MCF 10A (cell line): ENCODE measurements around the gene PLD1. TPM values are rescaled to one million over a fixed set of nuclear protein-coding genes. Genes with fewer than 3 reads are reported as not detected.

ENCODE experiments used
- BruUV-seq: library from RNA; stranded (reverse); fragments of 400-500 nt; replicated peaks from 2 replicates; lab custom pipeline; 2021; lab: Mats Ljungman, UMichigan
- CTCF ChIA-PET: fragments of 300-600 bp; sonication (Branson Sonifier 250); formaldehyde crosslinking; extraction: SDS; loops from one replicate; lab custom pipeline; 2021; ENCODE audit warnings: antibody characterized with exemption, inconsistent platforms; lab: Yijun Ruan, JAX
- POLR2A ChIA-PET: fragments of 300-600, 350-650 bp; sonication (Branson Sonifier 250); formaldehyde crosslinking; extraction: SDS; loops from one replicate; lab custom pipeline; 2020; ENCODE audit warnings: antibody characterized with exemption, inconsistent platforms; lab: Yijun Ruan, JAX
- DNase-seq: peaks from one replicate; pipeline ENCODE4 v3.0.0-alpha.2; 2018; ENCODE audit not compliant: unreplicated experiment
- H3K27ac Mint-ChIP-seq: one replicate; pipeline ENCODE4 v1.8.0; 2022; ENCODE audit warnings: mild to moderate bottlenecking, low read depth, mixed read lengths; ENCODE audit not compliant: unreplicated experiment
- H3K27me3 Mint-ChIP-seq: one replicate; pipeline ENCODE4 v1.8.0; 2022; ENCODE audit warnings: mixed read lengths; ENCODE audit not compliant: insufficient read depth, unreplicated experiment
- H3K36me3 Mint-ChIP-seq: one replicate; pipeline ENCODE4 v1.8.0; 2022; ENCODE audit warnings: mild to moderate bottlenecking, moderate library complexity, mixed read lengths; ENCODE audit not compliant: insufficient read depth, unreplicated experiment
- H3K4me1 Mint-ChIP-seq: one replicate; pipeline ENCODE4 v1.8.0; 2022; ENCODE audit warnings: mixed read lengths; ENCODE audit not compliant: insufficient read depth, unreplicated experiment
- H3K4me3 Mint-ChIP-seq: one replicate; pipeline ENCODE4 v1.8.0; 2022; ENCODE audit warnings: mild to moderate bottlenecking, moderate library complexity, mixed read lengths; ENCODE audit not compliant: unreplicated experiment
- H3K9me3 Mint-ChIP-seq: one replicate; pipeline ENCODE4 v1.8.0; 2022; ENCODE audit warnings: mixed read lengths; ENCODE audit not compliant: unreplicated experiment
- intact Hi-C: fragments of 100-400 bp; cut with micrococcal nuclease; formaldehyde crosslinking; loops from 2 replicates; pipeline ENCODE4 v1.14.1; 2022
- total RNA-seq: library from RNA; stranded (reverse); gene quantifications from 2 replicates; pipeline ENCODE4 v1.2.3, GENCODE V29; 2022
- TF ChIP-seq, protein P1 (sequence below): fragments of 200-600 bp; IDR thresholded peaks from one replicate; pipeline ENCODE4 v1.8.0; 2022; ENCODE audit warnings: antibody characterized with exemption, mild to moderate bottlenecking; ENCODE audit not compliant: unreplicated experiment

The PLD1 gene
- total RNA-seq, 1 experiment from 2014 or later: 8.0 TPM

DNA sequence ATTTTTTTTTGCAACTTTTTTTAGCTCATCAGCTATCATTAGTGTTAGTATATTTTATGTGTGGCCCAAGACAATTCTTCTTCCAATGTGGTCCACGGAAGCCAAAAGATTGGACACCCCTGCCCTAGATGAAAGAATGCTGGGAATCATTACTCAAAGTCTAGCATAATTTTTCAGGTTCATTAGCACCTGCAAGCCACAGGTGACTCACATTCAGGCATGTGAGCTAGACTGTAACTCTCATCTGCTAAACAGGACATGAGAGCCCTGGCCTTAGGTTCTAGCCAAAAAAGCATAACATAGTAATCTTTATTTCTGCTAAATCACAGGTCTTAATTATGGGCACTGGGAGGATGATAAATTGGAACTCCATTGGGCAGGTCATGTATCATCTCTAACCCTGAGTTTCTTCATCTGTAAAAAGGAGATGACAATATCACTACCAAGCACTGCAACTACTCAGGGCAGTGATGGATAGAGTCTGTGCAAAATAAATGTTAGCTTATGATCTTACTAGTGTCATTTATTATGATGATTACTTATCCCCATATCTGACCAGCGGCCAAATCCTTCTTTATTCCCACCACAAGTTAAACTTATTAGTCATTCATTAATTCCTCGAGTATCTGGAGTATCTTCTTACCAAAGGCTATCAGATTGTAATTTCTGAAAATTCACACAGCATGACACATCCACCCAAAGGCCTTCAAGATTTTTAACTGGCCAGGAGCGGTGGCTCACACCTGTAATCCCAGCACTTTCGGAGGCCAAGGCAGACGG is 125.0 kb downstream of the PLD1 start:
- DNase-seq: no peak
- no peak overlapping the region for H3K4me3 Mint-ChIP-seq
- H3K9me3 Mint-ChIP-seq: no peaks in the 10 kb centered on the region
- intact Hi-C loops: no loop called here
- no peaks in the 10 kb centered on the region for H3K27me3 Mint-ChIP-seq
- H3K4me1 Mint-ChIP-seq: no peaks in the 10 kb centered on the region
- BruUV-seq: no TSS peak
- POLR2A ChIA-PET: interaction anchor here (0.8 kb wide), 1 partner anchor 125 kb away, joined by 3 read pairs; the partner anchor contains the start of gene PLD1
- CTCF ChIA-PET: interaction anchor here (0.7 to 1.7 kb wide), 3 partner anchors 43 to 144 kb away, joined by 3 to 6 read pairs (median 4); no protein-coding TSS in a partner anchor
- H3K36me3 Mint-ChIP-seq: peaks cover 10% of the 10 kb centered on the region
- TF ChIP-seq, protein P1, sequence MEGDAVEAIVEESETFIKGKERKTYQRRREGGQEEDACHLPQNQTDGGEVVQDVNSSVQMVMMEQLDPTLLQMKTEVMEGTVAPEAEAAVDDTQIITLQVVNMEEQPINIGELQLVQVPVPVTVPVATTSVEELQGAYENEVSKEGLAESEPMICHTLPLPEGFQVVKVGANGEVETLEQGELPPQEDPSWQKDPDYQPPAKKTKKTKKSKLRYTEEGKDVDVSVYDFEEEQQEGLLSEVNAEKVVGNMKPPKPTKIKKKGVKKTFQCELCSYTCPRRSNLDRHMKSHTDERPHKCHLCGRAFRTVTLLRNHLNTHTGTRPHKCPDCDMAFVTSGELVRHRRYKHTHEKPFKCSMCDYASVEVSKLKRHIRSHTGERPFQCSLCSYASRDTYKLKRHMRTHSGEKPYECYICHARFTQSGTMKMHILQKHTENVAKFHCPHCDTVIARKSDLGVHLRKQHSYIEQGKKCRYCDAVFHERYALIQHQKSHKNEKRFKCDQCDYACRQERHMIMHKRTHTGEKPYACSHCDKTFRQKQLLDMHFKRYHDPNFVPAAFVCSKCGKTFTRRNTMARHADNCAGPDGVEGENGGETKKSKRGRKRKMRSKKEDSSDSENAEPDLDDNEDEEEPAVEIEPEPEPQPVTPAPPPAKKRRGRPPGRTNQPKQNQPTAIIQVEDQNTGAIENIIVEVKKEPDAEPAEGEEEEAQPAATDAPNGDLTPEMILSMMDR: no peak
- H3K27ac Mint-ChIP-seq: no peak overlapping the region

DNA sequence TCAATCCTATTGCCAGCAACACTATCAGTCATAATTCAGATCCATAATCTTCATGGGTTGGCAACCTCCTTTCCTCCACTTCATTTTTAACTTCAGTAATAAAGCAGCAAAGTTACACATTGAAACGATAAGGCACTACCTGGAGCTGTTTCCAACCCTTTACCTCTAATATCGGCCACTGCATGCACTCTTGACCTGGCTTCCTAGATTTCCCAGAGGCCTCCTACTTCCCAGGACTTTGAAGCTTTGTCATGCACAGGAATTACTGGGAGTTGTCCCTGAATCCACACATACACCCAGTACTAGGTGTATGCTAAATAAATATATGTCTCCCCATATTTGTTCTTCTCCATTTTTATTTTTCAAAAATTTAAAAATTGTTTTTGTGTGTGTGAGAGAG is 126.1 kb downstream of the PLD1 start:
- Mint-ChIP-seq H3K27ac (no peak overlapping the region), H3K9me3 (no peaks in the 10 kb centered on the region), H3K4me3 (no peak overlapping the region), H3K36me3 (peaks cover 7% of the 10 kb centered on the region), H3K4me1 (no peaks in the 10 kb centered on the region), H3K27me3 (no peaks in the 10 kb centered on the region)
- no TSS peak for BruUV-seq
- no peak for DNase-seq
- POLR2A ChIA-PET: interaction anchor here (0.8 kb wide), 1 partner anchor 126 kb away, joined by 3 read pairs; the partner anchor contains the start of gene PLD1
- intact Hi-C loops: no loop called here
- TF ChIP-seq, protein P1: no peak
- CTCF ChIA-PET: interaction anchor here (1.4 to 1.7 kb wide), 2 partner anchors 88 to 145 kb away, joined by 4 to 6 read pairs; no protein-coding TSS in a partner anchor

DNA sequence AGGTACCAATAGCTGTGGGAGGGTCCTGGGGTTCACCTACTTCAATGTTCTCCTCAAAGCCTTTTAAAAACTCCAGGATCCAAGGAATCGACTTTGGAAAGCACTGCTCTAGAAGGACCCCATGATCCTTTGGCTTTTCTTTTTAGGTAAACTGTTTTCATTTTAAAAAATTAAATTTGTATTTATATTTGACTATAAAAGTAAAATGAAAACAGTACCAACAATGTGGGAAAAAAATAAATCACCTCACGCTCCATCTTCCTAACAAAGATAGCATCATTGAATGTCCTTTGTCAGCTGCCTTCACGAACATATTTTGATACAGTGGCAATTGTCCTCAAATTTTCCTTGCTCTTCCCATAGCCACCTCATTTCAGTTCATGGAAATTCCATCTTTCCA is 127.5 kb downstream of the PLD1 start:
- H3K9me3 Mint-ChIP-seq: no peaks in the 10 kb centered on the region
- CTCF ChIA-PET: no interaction called here
- no peak overlapping the region for H3K4me3 Mint-ChIP-seq
- POLR2A ChIA-PET: no interaction called here
- TF ChIP-seq, protein P1: no peak
- BruUV-seq: no TSS peak
- no peaks in the 10 kb centered on the region for H3K27me3 Mint-ChIP-seq
- DNase-seq: no peak
- intact Hi-C loops: no loop called here
- no peaks in the 10 kb centered on the region for H3K4me1 Mint-ChIP-seq
- H3K27ac Mint-ChIP-seq: no peak overlapping the region
- H3K36me3 Mint-ChIP-seq: peaks cover 7% of the 10 kb centered on the region

DNA sequence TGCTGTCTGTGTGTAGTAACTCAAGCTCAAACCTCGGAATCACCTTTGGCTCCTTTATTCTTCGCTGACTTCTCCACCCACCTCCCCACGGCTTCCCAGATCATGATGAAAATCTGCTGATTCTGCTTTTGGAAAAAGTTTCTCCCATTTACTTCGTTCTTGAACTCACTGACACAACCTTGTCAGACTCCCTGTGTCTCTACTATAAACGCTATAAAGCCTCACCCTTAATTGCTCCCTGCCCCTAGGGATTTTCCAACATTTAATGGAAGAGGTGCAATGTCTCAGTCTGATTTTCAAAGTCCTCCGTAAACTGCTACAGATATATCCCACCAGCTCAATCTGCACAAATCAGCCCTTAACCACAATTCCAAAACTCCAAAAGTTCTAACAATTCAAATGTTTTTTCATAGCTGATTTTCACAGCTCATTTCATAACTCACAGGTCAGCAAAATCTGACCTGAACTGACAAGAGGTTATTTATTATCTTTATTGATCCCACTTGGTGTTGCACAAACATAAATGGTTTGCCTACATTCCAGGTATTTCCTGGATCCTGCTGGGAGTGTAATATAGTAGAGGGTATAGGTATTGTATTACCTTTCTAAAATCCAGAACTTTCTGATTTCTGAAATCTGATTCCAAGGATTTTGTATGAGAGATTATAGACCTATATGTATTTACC is 129.4 kb downstream of the PLD1 start:
- CTCF ChIA-PET: interaction anchor here (0.6 to 0.7 kb wide), 2 partner anchors 92 to 244 kb away, joined by 3 read pairs; no protein-coding TSS in a partner anchor
- POLR2A ChIA-PET: no interaction called here

More for the DNA sequence above, 129.4 kb downstream of the PLD1 start:
- H3K27me3 Mint-ChIP-seq: no peaks in the 10 kb centered on the region
- H3K4me3 Mint-ChIP-seq: no peak overlapping the region
- H3K4me1 Mint-ChIP-seq: no peaks in the 10 kb centered on the region
- BruUV-seq: no TSS peak
- peaks cover 12% of the 10 kb centered on the region for H3K36me3 Mint-ChIP-seq
- DNase-seq: no peak
- TF ChIP-seq, protein P1: no peak
- H3K27ac Mint-ChIP-seq: no peak overlapping the region
- no peaks in the 10 kb centered on the region for H3K9me3 Mint-ChIP-seq
- intact Hi-C loops: no loop called here
